ENCODE data around the gene ENOX1.

DNA sequence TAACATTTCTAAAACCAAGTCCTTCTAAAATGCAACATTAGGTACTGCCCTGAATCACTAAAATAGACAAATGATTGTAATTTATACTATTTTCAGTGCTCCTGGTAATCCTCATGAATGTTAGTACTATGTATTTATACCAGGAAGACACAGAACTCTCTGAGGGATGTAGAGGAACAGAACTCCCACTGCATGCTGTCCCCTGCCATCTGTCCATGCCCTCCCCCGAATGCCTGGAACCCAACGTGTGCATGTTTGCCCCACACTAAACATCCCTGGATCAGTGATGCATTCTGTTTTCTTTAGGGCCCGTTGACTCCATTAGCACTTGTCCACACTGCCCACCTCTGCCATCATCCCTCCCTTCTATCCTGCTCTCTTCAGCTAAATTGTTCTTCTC is 26.5 kb downstream of the ENOX1 start:
- TF ChIP-seq, protein P1, sequence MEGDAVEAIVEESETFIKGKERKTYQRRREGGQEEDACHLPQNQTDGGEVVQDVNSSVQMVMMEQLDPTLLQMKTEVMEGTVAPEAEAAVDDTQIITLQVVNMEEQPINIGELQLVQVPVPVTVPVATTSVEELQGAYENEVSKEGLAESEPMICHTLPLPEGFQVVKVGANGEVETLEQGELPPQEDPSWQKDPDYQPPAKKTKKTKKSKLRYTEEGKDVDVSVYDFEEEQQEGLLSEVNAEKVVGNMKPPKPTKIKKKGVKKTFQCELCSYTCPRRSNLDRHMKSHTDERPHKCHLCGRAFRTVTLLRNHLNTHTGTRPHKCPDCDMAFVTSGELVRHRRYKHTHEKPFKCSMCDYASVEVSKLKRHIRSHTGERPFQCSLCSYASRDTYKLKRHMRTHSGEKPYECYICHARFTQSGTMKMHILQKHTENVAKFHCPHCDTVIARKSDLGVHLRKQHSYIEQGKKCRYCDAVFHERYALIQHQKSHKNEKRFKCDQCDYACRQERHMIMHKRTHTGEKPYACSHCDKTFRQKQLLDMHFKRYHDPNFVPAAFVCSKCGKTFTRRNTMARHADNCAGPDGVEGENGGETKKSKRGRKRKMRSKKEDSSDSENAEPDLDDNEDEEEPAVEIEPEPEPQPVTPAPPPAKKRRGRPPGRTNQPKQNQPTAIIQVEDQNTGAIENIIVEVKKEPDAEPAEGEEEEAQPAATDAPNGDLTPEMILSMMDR (IDR thresholded peaks at IDR 0.05) = no peak
- no peak for TF ChIP-seq POLR2A (IDR thresholded peaks at IDR 0.05)
